ENCODE data around the gene BLOC1S4.
A peak's percentile ranks its signal among the peaks of the same experiment; 100 is the strongest.

BLOC1S4 gene

GRCh38 chr4:6710282-6710681 lies 5.7 kb upstream of the BLOC1S4 start:
- no peak for TF ChIP-seq CTCF (IDR thresholded peaks at IDR 0.05; ENCODE audit: low read depth, low read length, missing control alignments)
- no peak for DNase-seq (ENCODE audit: low read depth)
- H3K4me3 ChIP-seq (ENCODE audit: low read depth, low read length) = peak overlapping the region; percentile 62

GRCh38 chr4:6710996-6711395 lies 5.0 kb upstream of the BLOC1S4 start:
- DNase-seq (ENCODE audit: low read depth) = no peak
- TF ChIP-seq CTCF (IDR thresholded peaks at IDR 0.05; ENCODE audit: low read depth, low read length, missing control alignments) = no peak
- H3K4me3 ChIP-seq (ENCODE audit: low read depth, low read length) = no peak overlapping the region

GRCh38 chr4:6714954-6715353 lies 1.0 kb upstream of the BLOC1S4 start:
- TF ChIP-seq CTCF (IDR thresholded peaks at IDR 0.05; ENCODE audit: low read depth, low read length, missing control alignments) = no peak
- no peak overlapping the region for H3K4me3 ChIP-seq (ENCODE audit: low read depth, low read length)
- no peak for DNase-seq (ENCODE audit: low read depth)

- TF ChIP-seq CTCF (IDR thresholded peaks at IDR 0.05; ENCODE audit: low read depth, low read length, missing control alignments) = no peak
- no peak for DNase-seq (ENCODE audit: low read depth)
- peak overlapping the region; percentile 69; the same call in 1 of the 2 replicates for H3K4me3 ChIP-seq (ENCODE audit: low read depth, low read length)
Measured at GRCh38 chr4:6715704-6716017, 313 bp upstream of the BLOC1S4 start.

GRCh38 chr4:6716958-6717655 lies 1.1 kb downstream of the BLOC1S4 start:
- peak overlapping the region; percentile 69 for H3K4me3 ChIP-seq (ENCODE audit: low read depth, low read length)
- TF ChIP-seq CTCF (IDR thresholded peaks at IDR 0.05; ENCODE audit: low read depth, low read length, missing control alignments) = no peak
- no peak for DNase-seq (ENCODE audit: low read depth)

GRCh38 chr4:6718932-6719610 lies 3.1 kb downstream of the BLOC1S4 start:
- no peak for DNase-seq (ENCODE audit: low read depth)
- H3K4me3 ChIP-seq (ENCODE audit: low read depth, low read length) = no peak overlapping the region
- TF ChIP-seq CTCF (IDR thresholded peaks at IDR 0.05; ENCODE audit: low read depth, low read length, missing control alignments) = no peak
